GM12891 (cell line): ENCODE results near the gene SCUBE1.

Experiments used
- PAX5 ChIP-seq: IDR thresholded peaks from 2 replicates; pipeline ENCODE4 v1.6.1; 2011; ENCODE audit warnings: low read length, moderate library complexity, mild to moderate bottlenecking; ENCODE audit not compliant: insufficient read depth, severe bottlenecking
- POLR2A ChIP-seq: IDR thresholded peaks from 2 replicates; pipeline ENCODE4 v1.6.1; 2011; ENCODE audit warnings: low read depth, low read length, control low read depth
- POLR2AphosphoS5 ChIP-seq: IDR thresholded peaks from 2 replicates; pipeline ENCODE4 v1.6.1; 2011; ENCODE audit warnings: low read depth, low read length, control low read depth
- POU2F2 ChIP-seq: IDR thresholded peaks from 2 replicates; pipeline ENCODE4 v1.6.1; 2011; ENCODE audit warnings: low read depth, mild to moderate bottlenecking, control low read depth, low read length, moderate library complexity
- SPI1 ChIP-seq: IDR thresholded peaks from 2 replicates; pipeline ENCODE4 v1.6.1; 2011; ENCODE audit warnings: low read depth, low read length, control low read depth
- TAF1 ChIP-seq: IDR thresholded peaks from 2 replicates; pipeline ENCODE4 v1.6.1; 2011; ENCODE audit warnings: low read depth, low read length, control low read depth

DNA sequence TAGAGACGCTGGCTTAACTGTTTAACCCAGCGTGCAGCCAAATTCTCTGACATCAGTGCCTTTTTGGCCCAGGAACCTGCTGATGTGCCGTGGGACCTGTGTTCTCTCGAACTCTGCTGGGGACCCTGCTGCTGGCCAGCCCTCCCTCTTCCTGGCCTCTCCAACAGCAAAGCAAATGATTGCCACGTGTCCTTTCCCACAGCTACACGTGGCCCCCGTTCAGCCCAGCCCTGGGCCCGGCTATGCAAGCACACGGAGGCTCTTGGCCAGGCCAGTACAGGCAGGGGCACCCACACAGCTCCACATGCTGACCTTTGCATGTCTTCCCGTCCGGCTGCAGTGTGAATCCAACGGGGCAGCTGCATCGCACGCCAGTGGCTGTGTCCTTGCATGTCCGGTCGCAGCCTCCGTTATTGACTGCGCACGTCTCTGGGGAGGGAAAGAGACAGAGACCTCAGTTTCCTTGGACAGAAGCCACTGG lies 104.6 kb downstream of the SCUBE1 start:
- no peak for TF ChIP-seq PAX5
- TF ChIP-seq POLR2A: no peak
- TF ChIP-seq POLR2AphosphoS5: no peak
- no peak for TF ChIP-seq POU2F2
- no peak for TF ChIP-seq TAF1
- no peak for TF ChIP-seq SPI1
